Activated gamma-delta T cell (primary cell): ENCODE data around the gene GTF3A.
A peak's percentile ranks its signal among the peaks of the same experiment; 100 is the strongest.

Source experiments
- DNase-seq: peaks from one replicate; lab custom pipeline; 2025; lab: John Stamatoyannopoulos, UW

The GTF3A gene

DNA sequence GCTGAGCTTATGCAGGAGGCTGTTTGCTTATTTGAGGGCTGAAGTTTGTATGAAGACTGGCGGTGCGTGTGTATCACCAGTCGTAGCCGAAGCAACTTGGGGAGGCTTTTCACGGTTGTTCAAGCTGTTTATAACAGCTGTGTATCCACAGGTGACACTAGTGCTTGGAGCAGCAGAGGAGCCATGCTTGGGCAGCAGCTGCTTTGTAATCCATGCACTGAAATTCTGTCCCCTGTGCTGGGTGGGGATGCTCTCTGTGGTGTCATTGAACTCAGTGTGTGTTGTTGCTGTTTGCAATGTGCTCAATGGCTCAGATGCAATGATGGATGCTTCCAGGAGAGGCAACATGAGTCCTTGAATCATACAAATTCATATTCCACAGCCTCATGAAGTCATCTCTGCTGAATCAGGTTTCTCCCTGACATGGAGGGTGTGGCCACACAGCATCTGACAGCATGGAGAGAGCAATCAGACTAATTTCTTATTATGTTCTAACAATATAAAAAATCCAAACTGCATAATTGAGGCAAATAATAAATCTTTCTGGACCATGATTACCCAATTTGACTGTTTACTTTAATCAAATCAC is 18.8 kb upstream of the GTF3A start:
- no peak for DNase-seq

GRCh38 chr13:27406178-27406939 is 18.1 kb upstream of the GTF3A start:
- no peak for DNase-seq

GRCh38 chr13:27408074-27408473 is 16.3 kb upstream of the GTF3A start:
- no peak for DNase-seq

DNA sequence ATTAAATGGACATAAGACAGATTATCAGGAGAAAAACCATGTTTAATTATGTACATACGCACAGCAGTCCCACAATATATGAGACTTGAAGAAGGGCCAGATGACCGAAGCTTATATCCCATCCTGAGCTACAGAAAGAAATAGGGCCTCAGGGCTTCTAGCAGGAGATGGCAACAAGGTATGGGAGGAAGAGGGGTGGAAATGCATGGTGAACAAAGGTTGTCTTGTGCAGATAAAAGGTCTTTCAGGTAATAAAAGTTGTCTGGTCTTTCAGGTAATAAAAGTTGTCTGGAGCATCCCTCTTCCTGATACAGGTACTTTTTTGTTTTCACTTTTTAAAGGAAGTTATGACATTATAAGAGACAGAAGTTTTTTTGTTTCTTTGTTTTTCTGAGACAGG is 15.4 kb upstream of the GTF3A start:
- no peak for DNase-seq

DNA sequence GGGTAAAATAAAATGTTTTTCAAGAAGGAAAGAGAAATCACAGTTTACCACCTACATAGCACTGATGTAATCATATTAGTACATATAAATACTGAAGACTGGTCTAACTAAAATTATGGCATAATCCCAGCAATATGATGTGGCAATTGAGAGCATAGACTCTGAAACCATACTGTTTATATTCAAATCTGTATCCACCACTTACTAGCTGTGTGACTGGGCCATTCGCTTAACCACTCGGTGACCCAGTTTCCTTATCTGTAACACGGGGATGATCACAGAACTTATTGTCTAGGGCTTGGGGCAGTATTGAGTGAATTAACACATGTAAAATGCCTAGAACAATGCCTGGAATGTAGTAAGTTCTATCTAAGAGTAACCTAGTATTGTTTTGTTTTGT is 13.1 kb upstream of the GTF3A start:
- no peak for DNase-seq

GRCh38 chr13:27415116-27415515 is 9.3 kb upstream of the GTF3A start:
- DNase-seq, result no peak

DNA sequence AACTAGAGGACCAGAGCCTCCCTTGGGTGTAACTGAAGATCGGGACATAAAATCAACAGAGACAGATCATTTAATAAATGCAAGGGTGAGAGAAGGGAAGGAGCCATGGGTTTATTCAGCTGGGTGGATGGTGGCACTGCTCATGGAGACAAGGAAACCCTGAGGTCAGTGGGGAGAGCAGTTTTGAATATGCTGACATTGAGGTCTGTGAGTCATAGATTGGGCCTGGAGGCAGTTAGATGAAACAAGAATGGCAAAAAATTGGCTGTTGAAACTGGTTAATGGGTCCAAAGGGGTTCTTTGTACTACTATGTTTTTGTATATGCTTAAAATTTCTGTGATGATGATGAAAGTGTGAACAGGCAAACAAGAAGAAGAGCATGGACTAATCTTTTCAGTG is 5.1 kb upstream of the GTF3A start:
- no peak for DNase-seq

DNA sequence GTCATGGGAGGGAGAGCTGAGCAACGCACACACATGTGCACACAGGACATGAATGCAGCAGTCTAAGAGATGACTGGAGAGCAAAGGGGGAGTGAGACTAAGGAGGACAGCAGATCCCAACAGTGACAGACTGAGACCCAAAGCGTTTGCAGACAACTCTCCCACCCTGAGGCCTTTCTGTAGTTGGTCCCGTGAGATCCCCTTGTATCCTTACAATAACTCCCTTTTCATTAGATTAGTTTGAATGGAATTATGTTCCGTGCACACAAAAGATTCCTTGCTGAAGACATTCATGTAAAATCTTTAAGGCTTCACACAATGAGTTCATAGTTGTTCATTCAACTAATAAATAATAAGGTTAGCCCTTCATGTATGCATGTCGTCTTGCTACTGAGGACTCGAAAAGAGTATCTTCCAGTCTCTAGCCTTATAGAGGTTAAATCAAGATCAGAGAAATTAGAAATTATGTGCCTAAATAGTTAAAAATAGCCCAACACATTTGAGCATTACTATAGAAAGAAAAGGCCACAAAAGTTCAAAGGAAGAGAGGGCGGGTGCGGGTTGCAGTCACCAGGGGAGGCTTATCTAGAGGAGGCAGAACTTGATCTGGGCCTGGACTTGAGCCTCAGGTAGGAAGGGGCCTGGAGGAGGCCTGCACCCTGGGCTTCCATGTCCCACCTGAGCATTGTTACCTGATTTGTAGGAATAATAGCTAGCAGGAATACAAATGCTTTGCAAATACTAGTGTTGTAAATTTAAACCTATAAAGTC is 3.1 kb upstream of the GTF3A start:
- DNase-seq, result no peak

DNA sequence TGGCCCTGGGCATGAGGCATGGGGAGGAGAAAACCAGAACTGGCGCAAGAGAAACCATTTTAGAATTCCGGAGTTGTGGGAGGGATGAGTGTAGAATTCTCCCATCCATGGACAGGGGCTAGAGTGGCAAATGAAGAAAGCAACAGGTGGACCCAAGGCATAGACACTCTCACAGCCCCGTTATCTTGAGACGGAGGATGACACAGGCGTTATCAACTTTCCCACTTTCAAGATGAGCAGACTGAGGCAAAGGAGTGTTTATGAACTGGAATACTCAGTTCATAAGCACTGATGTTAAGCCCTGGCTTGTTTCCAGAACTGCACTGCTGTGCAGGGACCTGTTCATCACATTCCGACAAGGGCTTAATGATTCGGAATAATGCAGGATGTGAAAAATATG is 1.1 kb upstream of the GTF3A start:
- DNase-seq, result no peak

DNA sequence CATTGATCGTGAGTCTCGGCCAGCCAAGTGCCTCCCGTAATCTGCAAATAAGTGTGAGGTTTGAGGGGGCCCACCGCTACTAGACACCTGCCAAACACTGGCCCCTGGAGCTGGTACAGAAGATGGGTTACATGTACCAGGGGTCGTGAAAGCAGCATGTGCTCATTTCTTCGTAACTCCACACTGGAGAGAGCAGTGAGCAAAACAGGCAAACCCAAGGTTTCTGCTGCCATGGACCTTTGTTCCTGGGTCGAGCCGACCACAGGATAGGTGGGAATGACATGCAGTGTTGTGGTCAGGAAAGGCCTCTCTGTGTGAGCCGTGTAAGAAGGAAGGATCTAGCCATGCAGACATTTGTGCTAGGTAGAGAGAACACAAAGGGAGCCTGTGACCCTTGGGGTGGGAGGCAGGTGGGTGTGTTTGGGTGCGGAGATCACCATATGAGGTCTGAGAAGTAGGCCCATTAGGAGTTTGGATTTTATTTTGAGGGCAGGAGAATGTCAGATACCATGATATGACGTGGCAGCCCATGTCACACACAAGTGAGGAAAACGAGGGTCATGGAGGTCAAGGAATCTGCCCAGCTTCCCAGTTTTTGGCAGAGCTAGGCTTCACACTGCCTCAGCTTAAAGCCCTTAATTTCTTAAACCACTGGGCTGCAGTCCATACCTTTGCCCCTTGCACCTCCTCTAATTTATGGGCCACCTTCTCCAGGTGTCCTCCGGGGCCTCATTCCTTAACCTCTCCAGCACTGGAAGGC is 919 bp downstream of the GTF3A start:
- no peak for DNase-seq

- no peak for DNase-seq
These were observed 1.7 kb downstream of the GTF3A start for GRCh38 chr13:27425918-27426630.

GRCh38 chr13:27427641-27428040 is 3.2 kb downstream of the GTF3A start:
- no peak for DNase-seq

- DNase-seq, result no peak
These were observed 3.7 kb downstream of the GTF3A start for GRCh38 chr13:27428160-27428559.

DNA sequence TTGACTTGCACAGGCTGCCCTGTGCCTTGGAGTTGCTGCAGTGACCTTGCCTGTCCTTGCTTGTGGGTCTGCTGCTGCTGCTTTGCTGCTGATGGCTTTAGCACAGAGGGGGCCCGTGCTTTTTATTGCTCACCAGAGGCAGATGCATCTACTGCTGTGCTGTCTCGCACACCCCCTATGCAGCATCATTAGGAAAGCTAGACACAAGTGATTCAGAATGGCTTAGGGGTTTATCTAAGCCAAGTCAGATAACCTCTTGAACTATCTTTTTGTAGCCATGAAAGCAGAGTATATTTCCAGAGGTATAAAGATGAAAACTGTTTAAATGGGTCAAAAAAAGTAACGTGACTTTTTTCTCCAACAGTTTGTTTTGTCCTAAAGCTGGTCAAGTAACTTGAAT is 7.8 kb downstream of the GTF3A start:
- DNase-seq, result no peak

DNA sequence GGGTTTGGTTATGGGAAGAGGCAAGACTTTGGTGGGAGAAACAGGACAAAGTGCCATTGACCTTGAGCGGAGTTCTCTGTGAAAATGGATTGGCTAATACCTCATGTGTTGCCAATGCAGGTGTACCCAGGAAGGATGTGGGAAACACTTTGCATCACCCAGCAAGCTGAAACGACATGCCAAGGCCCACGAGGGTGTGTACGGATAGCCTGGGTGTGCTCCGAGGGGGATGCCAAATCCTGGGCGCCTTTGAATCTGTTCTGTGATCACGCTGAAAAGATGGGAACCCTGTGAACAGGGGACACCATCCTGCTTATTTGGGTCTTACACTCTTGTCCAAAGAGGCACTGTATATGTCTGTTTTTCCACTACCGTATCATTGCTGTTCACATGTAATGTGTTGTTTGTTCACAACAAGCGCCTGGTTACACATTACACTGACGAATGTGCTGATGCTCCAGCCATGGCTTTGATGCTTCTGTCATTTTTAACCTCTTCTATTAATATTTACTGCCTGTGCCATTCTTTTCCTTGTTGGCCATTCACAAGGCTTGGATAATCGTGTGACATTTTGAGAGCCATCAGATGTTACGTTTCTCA is 8.3 kb downstream of the GTF3A start:
- no peak for DNase-seq

DNA sequence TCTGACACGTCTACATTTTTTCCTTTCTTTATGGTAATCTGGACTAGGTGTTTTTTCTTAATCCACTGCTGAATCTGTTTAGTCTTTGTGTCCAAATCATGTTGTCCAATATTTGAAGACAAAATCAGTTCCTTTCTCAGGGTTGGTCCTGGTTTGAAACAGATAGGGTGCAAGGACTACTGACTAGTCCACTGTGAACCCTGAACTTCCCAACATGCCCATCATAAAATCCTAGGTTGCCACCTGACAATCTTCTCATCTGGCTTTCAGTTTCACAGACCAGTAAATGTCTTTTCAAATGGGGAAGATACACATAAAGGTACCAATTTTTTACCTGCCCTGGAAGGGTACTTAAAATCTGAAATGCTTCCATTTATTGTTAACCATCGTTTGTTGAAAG is 12.7 kb downstream of the GTF3A start:
- no peak for DNase-seq

GRCh38 chr13:27440408-27440807 is 16.0 kb downstream of the GTF3A start:
- no peak for DNase-seq

GRCh38 chr13:27442071-27442647 is 17.7 kb downstream of the GTF3A start:
- peak; percentile 24 for DNase-seq

GRCh38 chr13:27442797-27443196 is 18.4 kb downstream of the GTF3A start:
- no peak for DNase-seq

GRCh38 chr13:27446986-27447583 is 22.7 kb downstream of the GTF3A start:
- no peak for DNase-seq

GRCh38 chr13:27448308-27448707 is 23.9 kb downstream of the GTF3A start:
- DNase-seq, result no peak
